ENCODE measurements around the gene ZMYND11. TPM values are rescaled to one million over a fixed set of nuclear protein-coding genes. Genes with fewer than 3 reads are reported as not detected.

Gene ZMYND11
- total and polyA plus RNA-seq, 2 donors (not counting 1 experiment from before 2014, with no cell fraction given): 17.3 to 50.1 TPM

- Histone ChIP-seq H3K4me1 (ENCODE audit: control insufficient read depth in 2 of 2, insufficient read depth in 2 of 2, low read length in 2 of 2) (peaks cover 16 to 18% of the 10 kb centered on the region in 2 donors), H3K9me3 (ENCODE audit: control extremely low read depth in 1 of 3, control insufficient read depth in 2 of 3, insufficient read depth in 1 of 3, low read length in 2 of 3) (no peaks in the 10 kb centered on the region), H3K9ac (ENCODE audit: low read length) (no peak overlapping the region), H3K79me2 (ENCODE audit: control insufficient read depth, insufficient read depth, low read length) (peaks cover 88% of the 10 kb centered on the region), H3K4me3 (ENCODE audit: control extremely low read depth in 1 of 5, extremely low read depth in 1 of 5, insufficient read depth in 1 of 5, low read depth in 2 of 5, low read length in 4 of 5) (no peak overlapping the region), H3K27ac (ENCODE audit: low read length in 2 of 2) (no peak overlapping the region), H3K36me3 (replicated peaks in 1 of 2; ENCODE audit: control extremely low read depth in 1 of 2, control insufficient read depth in 1 of 2, extremely low read depth in 1 of 2, insufficient read depth in 2 of 2, low read length in 1 of 2) (no peaks in the 10 kb centered on the region), H3K4me2 (replicated peaks; ENCODE audit: low read depth, low read length, poor library complexity, severe bottlenecking) (peak overlapping the region; percentile 95), H2AFZ (ENCODE audit: insufficient read depth, low read depth, low read length, poor library complexity, severe bottlenecking) (no peak overlapping the region), H4K20me1 (ENCODE audit: control insufficient read depth, insufficient read depth, low read length, poor library complexity, severe bottlenecking) (peaks cover 44% of the 10 kb centered on the region), H3K27me3 (replicated peaks in 1 of 4; ENCODE audit: control extremely low read depth in 1 of 4, control insufficient read depth in 3 of 4, insufficient read depth in 4 of 4, low read length in 3 of 4) (peaks cover 0 to 11% (median 9%) of the 10 kb centered on the region in 4 experiments)
- DNase-seq (peak; percentile 59), ATAC-seq (ENCODE audit: low read depth) (no peak)
- Mint-ChIP-seq H3K27ac (peak overlapping the region; percentile 97), H3K4me3 (peak overlapping the region; percentile 92), H3K27me3 (peaks cover 7% of the 10 kb centered on the region), H3K9me3 (ENCODE audit: insufficient read depth) (no peaks in the 10 kb centered on the region), H3K4me1 (peaks cover 35% of the 10 kb centered on the region)
- ChIA-PET CTCF (no interaction called here), POLR2A (no interaction called here)
- TF ChIP-seq CTCF (IDR thresholded peaks at IDR 0.05) (peak; percentile 63), EZH2 (IDR thresholded peaks at IDR 0.05; ENCODE audit: borderline replicate concordance, insufficient read depth, low read depth, low read length, poor library complexity, severe bottlenecking) (no peak)
- intact Hi-C loops (cut with micrococcal nuclease): loop anchor here (5.0 kb wide), 2 partner anchors 180 to 850 kb away; partner anchors contain the start of gene GTPBP4
- WGBS (ENCODE audit: insufficient coverage): 100% methylated on average over 1 of the region's 1 CpG
Measured at GRCh38 chr10:137031-137430, 1.8 kb downstream of the ZMYND11 start.

- H3K27ac ChIP-seq (ENCODE audit: low read length in 2 of 2): no peak overlapping the region
- H3K9me3 ChIP-seq (ENCODE audit: control extremely low read depth in 1 of 3, control insufficient read depth in 2 of 3, insufficient read depth in 1 of 3, low read length in 2 of 3): no peaks in the 10 kb centered on the region
- H3K9ac ChIP-seq (ENCODE audit: low read length): no peak overlapping the region
- H3K4me3 ChIP-seq (ENCODE audit: control extremely low read depth in 1 of 5, extremely low read depth in 1 of 5, insufficient read depth in 1 of 5, low read depth in 2 of 5, low read length in 4 of 5): no peak overlapping the region
- peaks cover 90% of the 10 kb centered on the region for H3K79me2 ChIP-seq (ENCODE audit: control insufficient read depth, insufficient read depth, low read length)
- ATAC-seq (ENCODE audit: low read depth): no peak
- peaks cover 50% of the 10 kb centered on the region for H4K20me1 ChIP-seq (ENCODE audit: control insufficient read depth, insufficient read depth, low read length, poor library complexity, severe bottlenecking)
- TF ChIP-seq EZH2 (IDR thresholded peaks at IDR 0.05; ENCODE audit: borderline replicate concordance, insufficient read depth, low read depth, low read length, poor library complexity, severe bottlenecking) (no peak), CTCF (IDR thresholded peaks at IDR 0.05) (no peak)
- H3K27me3 ChIP-seq (replicated peaks in 1 of 4; ENCODE audit: control extremely low read depth in 1 of 4, control insufficient read depth in 3 of 4, insufficient read depth in 4 of 4, low read length in 3 of 4): peaks cover 0 to 9% (median 6%) of the 10 kb centered on the region in 4 experiments
- H3K36me3 ChIP-seq (replicated peaks in 1 of 2; ENCODE audit: control extremely low read depth in 1 of 2, control insufficient read depth in 1 of 2, extremely low read depth in 1 of 2, insufficient read depth in 2 of 2, low read length in 1 of 2): no peaks in the 10 kb centered on the region
- no peak overlapping the region for H2AFZ ChIP-seq (ENCODE audit: insufficient read depth, low read depth, low read length, poor library complexity, severe bottlenecking)
- peaks cover 37% of the 10 kb centered on the region for H3K4me1 Mint-ChIP-seq
- H3K27ac Mint-ChIP-seq: no peak overlapping the region
- peaks cover 6% of the 10 kb centered on the region for H3K27me3 Mint-ChIP-seq
- H3K4me1 ChIP-seq (ENCODE audit: control insufficient read depth in 2 of 2, insufficient read depth in 2 of 2, low read length in 2 of 2): peaks cover 16 to 18% of the 10 kb centered on the region in 2 donors
- no peak overlapping the region for H3K4me3 Mint-ChIP-seq
- no peaks in the 10 kb centered on the region for H3K9me3 Mint-ChIP-seq (ENCODE audit: insufficient read depth)
- CTCF ChIA-PET: no interaction called here
- DNase-seq: no peak
- intact Hi-C loops (cut with micrococcal nuclease): loop anchor here (5.0 kb wide), 2 partner anchors 180 to 850 kb away; partner anchors contain the start of gene GTPBP4
- H3K4me2 ChIP-seq (replicated peaks; ENCODE audit: low read depth, low read length, poor library complexity, severe bottlenecking): no peak overlapping the region
- POLR2A ChIA-PET: no interaction called here
Measured at GRCh38 chr10:137606-138005, 2.4 kb downstream of the ZMYND11 start.
